Colonic mucosa (tissue), 4 donors: ENCODE measurements around the gene KLHL13. TPM values are rescaled to one million over a fixed set of nuclear protein-coding genes. Genes with fewer than 3 reads are reported as not detected.

Source experiments
- DNase-seq: peaks from one replicate; pipeline ENCODE4 v3.0.0-alpha.2; 2020
- H3K27ac ChIP-seq: fragments of 200-600 bp; one replicate; pipeline ENCODE4 v1.8.0; 2021
- H3K27me3 ChIP-seq: fragments of 200-600 bp; one replicate; pipeline ENCODE4 v1.8.0; 2021
- H3K36me3 ChIP-seq: fragments of 200-600 bp; one replicate; pipeline ENCODE4 v1.8.0; 2021
- H3K4me1 ChIP-seq: fragments of 200-600 bp; one replicate; pipeline ENCODE4 v1.8.0; 2021; ENCODE audit warnings: mild to moderate bottlenecking
- H3K4me3 ChIP-seq: fragments of 200-600 bp; one replicate; pipeline ENCODE4 v1.8.0; 2021
- H3K9ac ChIP-seq, 2 donors: one replicate each; pipeline ENCODE4 v1.7.0; 2013; ENCODE audit warnings: control low read depth in 2 of 2, low read depth in 2 of 2, low read length in 2 of 2
- H3K9me3 ChIP-seq: fragments of 200-600 bp; one replicate; pipeline ENCODE4 v1.8.0; 2021
- CTCF ChIP-seq: fragments of 200-600 bp; IDR thresholded peaks from one replicate; pipeline ENCODE4 v1.8.0; 2022; ENCODE audit warnings: antibody characterized with exemption, mild to moderate bottlenecking
- intact Hi-C: fragments of 100-400 bp; cut with DNase I; formaldehyde crosslinking; loops from one replicate; pipeline ENCODE4 v1.14.1; 2022
- total RNA-seq, 2 donors: library from RNA; stranded (reverse); fragmentation: NEBNext Ultra II Directional in 1 of 2; extraction: Animal tissue kit (Norgen Biotek cat#: 25700) in 1 of 2; gene quantifications; one replicate each; pipeline ENCODE4 v1.2.1, GENCODE V29; 2021
- donor health status: healthy.
- donor health status: DM: no; HTN: no; CAD: no.
- donor health status: DM: no; HTN: no; CAD: no.

Gene KLHL13
- total RNA-seq, 2 donors from 2014 or later = 2.7 to 3.0 TPM

GRCh38 chrX:117978402-117978801, 138.2 kb downstream of the KLHL13 start:
- Histone ChIP-seq H3K27ac (no peak overlapping the region), H3K9ac (no peak overlapping the region), H3K4me1 (no peaks in the 10 kb centered on the region), H3K27me3 (no peaks in the 10 kb centered on the region), H3K4me3 (no peak overlapping the region), H3K9me3 (no peaks in the 10 kb centered on the region), H3K36me3 (no peaks in the 10 kb centered on the region)
- TF ChIP-seq CTCF = no peak
- DNase-seq = no peak
- intact Hi-C loops = no loop called here

- Histone ChIP-seq H3K27me3 (no peaks in the 10 kb centered on the region), H3K36me3 (no peaks in the 10 kb centered on the region), H3K9me3 (no peaks in the 10 kb centered on the region), H3K27ac (no peak overlapping the region), H3K4me3 (no peak overlapping the region), H3K9ac (no peak overlapping the region), H3K4me1 (no peaks in the 10 kb centered on the region)
- TF ChIP-seq CTCF = no peak
- DNase-seq = no peak
- intact Hi-C loops = no loop called here
Observed at GRCh38 chrX:117977526-117977925, 139.1 kb downstream of the KLHL13 start.

- no peaks in the 10 kb centered on the region for H3K9me3 ChIP-seq
- no peak overlapping the region for H3K27ac ChIP-seq
- H3K27me3 ChIP-seq = no peaks in the 10 kb centered on the region
- intact Hi-C loops = no loop called here
- no peak overlapping the region for H3K4me3 ChIP-seq
- no peak for DNase-seq
- H3K36me3 ChIP-seq = no peaks in the 10 kb centered on the region
- no peak for TF ChIP-seq CTCF
- H3K9ac ChIP-seq = no peak overlapping the region
- no peaks in the 10 kb centered on the region for H3K4me1 ChIP-seq
Observed at GRCh38 chrX:117973110-117973807, 143.4 kb downstream of the KLHL13 start.

DNA sequence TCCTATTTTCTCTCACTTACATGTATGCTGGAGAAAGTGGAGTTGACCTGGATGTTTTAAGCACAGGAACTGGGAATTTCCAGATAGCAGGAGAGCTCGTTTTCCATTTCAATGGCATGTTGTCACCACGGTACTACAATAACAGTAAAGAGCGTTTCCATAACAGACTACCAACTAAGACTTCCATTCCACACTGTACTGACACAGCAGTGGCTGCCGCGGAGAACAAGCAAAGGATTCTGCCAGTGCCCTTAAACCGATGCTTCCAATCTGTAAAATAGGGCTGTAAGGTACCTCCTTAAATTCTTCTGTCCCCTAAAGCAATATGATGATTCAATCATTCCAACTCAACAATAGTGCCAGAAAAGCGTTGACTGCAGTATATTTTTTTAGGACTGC, 143.9 kb downstream of the KLHL13 start:
- DNase-seq = no peak
- Histone ChIP-seq H3K36me3 (no peaks in the 10 kb centered on the region), H3K27ac (no peak overlapping the region), H3K9ac (no peak overlapping the region), H3K9me3 (no peaks in the 10 kb centered on the region), H3K4me1 (no peaks in the 10 kb centered on the region), H3K27me3 (no peaks in the 10 kb centered on the region), H3K4me3 (no peak overlapping the region)
- intact Hi-C loops = no loop called here
- no peak for TF ChIP-seq CTCF

DNA sequence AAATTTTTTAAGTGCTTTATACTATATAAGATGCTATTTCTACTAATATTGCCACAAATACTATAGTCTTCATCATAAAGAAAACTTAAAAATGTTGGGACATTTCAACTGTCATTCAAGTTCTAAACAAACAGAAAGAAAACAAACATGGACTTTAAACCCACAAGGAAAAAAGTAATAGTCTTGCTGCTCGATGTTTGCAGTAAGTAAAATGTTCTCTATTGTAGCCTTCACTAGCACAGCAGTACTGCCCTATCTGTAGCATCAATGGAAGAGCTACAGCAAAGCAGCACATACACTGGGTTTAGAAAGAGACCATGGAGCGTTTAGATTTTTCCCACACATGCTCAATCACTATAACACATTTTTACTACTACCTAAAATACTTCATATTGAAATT, 146.8 kb downstream of the KLHL13 start:
- TF ChIP-seq CTCF = no peak
- no peak overlapping the region for H3K4me3 ChIP-seq
- no peak overlapping the region for H3K27ac ChIP-seq
- H3K9me3 ChIP-seq = no peaks in the 10 kb centered on the region
- no peaks in the 10 kb centered on the region for H3K4me1 ChIP-seq
- no peaks in the 10 kb centered on the region for H3K27me3 ChIP-seq
- DNase-seq = no peak
- no peaks in the 10 kb centered on the region for H3K36me3 ChIP-seq
- no peak overlapping the region for H3K9ac ChIP-seq
- intact Hi-C loops = no loop called here
